IMR-90 (cell line): ENCODE measurements around the gene PAK5. TPM values are rescaled to one million over a fixed set of nuclear protein-coding genes. Genes with fewer than 3 reads are reported as not detected.

Experiments used
- ATAC-seq: fragments of 200-7000 bp; cut with Tn5 transposase; 2 replicates; pipeline ENCODE4 v1.9.1; 2020; ENCODE audit warnings: low read depth, mild to moderate bottlenecking, moderate library complexity
- BruUV-seq: library from RNA; stranded (reverse); fragments of 400-500 nt; replicated peaks from 2 replicates; lab custom pipeline; 2021; lab: Mats Ljungman, UMichigan
- CTCF ChIA-PET: fragments of 300-600 bp; formaldehyde crosslinking; extraction: SDS; loops from one replicate; lab custom pipeline; 2021; ENCODE audit warnings: antibody characterized with exemption; lab: Yijun Ruan, JAX
- POLR2A ChIA-PET: fragments of 300-600 bp; sonication (Branson Sonifier 250); formaldehyde crosslinking; loops from one replicate; lab custom pipeline; 2022; ENCODE audit warnings: antibody characterized with exemption; ENCODE audit not compliant: unreplicated experiment; lab: Charles Lee
- DNase-seq: peaks from one replicate; pipeline ENCODE4 v3.0.0; 2013
- H2AFZ ChIP-seq: replicated peaks from 2 replicates; pipeline ENCODE3; 2013; ENCODE audit warnings: low read length, mild to moderate bottlenecking; ENCODE audit not compliant: poor library complexity
- H2AK5ac ChIP-seq: 2 replicates; pipeline ENCODE4 v1.6.1; 2013; ENCODE audit warnings: low read depth, low read length, inconsistent platforms
- H2AK9ac ChIP-seq: replicated peaks from 2 replicates; pipeline ENCODE3; 2013; ENCODE audit warnings: mild to moderate bottlenecking, low read depth, low read length, moderate library complexity; ENCODE audit not compliant: poor library complexity
- H2BK120ac ChIP-seq: 2 replicates; pipeline ENCODE4 v1.6.1; 2013; ENCODE audit warnings: low read depth, low read length, inconsistent platforms
- H2BK15ac ChIP-seq: 3 replicates; pipeline ENCODE4 v1.6.1; 2013; ENCODE audit warnings: low read depth, low read length, inconsistent platforms
- H2BK20ac ChIP-seq: 2 replicates; pipeline ENCODE4 v1.6.1; 2013; ENCODE audit warnings: low read depth, mild to moderate bottlenecking, inconsistent platforms, low read length, moderate library complexity
- H2BK5ac ChIP-seq: 2 replicates; pipeline ENCODE4 v1.6.1; 2013; ENCODE audit warnings: mild to moderate bottlenecking, low read depth, low read length, inconsistent platforms; ENCODE audit not compliant: poor library complexity, severe bottlenecking
- H3K14ac ChIP-seq: replicated peaks from 2 replicates; pipeline ENCODE4 v1.6.1; 2013; ENCODE audit warnings: low read depth, low read length, inconsistent platforms
- H3K18ac ChIP-seq: 2 replicates; pipeline ENCODE4 v1.6.1; 2013; ENCODE audit warnings: low read depth, low read length, control low read depth
- H3K23ac ChIP-seq: 2 replicates; pipeline ENCODE4 v1.6.1; 2013; ENCODE audit warnings: low read depth, low read length, inconsistent platforms
- H3K27ac ChIP-seq: 2 replicates; pipeline ENCODE4 v1.5.1; 2013; ENCODE audit warnings: mild to moderate bottlenecking, control low read depth, low read length; ENCODE audit not compliant: insufficient read depth
- H3K27me3 ChIP-seq: 2 replicates; pipeline ENCODE4 v1.6.1; 2013; ENCODE audit warnings: low read length; ENCODE audit not compliant: control insufficient read depth, insufficient read depth
- H3K36me3 ChIP-seq: 2 replicates; pipeline ENCODE4 v1.6.1; 2013; ENCODE audit warnings: low read length, mixed read lengths; ENCODE audit not compliant: control insufficient read depth, insufficient read depth
- H3K4ac ChIP-seq: 2 replicates; pipeline ENCODE4 v1.6.1; 2013; ENCODE audit warnings: low read depth, low read length, inconsistent platforms
- H3K4me1 ChIP-seq: 2 replicates; pipeline ENCODE4 v1.6.1; 2013; ENCODE audit warnings: low read length, mixed read lengths; ENCODE audit not compliant: control insufficient read depth, insufficient read depth
- H3K4me2 ChIP-seq: 2 replicates; pipeline ENCODE4 v1.6.1; 2013; ENCODE audit warnings: low read depth, mild to moderate bottlenecking, control low read depth, low read length, moderate library complexity
- H3K4me3 ChIP-seq: 2 replicates; pipeline ENCODE4 v1.5.1; 2013; ENCODE audit warnings: low read depth, mild to moderate bottlenecking, control low read depth, low read length, moderate library complexity; ENCODE audit not compliant: insufficient read depth
- H3K56ac ChIP-seq: 2 replicates; pipeline ENCODE4 v1.6.1; 2013; ENCODE audit warnings: low read length, inconsistent platforms; ENCODE audit not compliant: insufficient read depth; ENCODE audit errors: extremely low read depth
- H3K79me1 ChIP-seq, 2 experiments: 2 replicates each; pipeline ENCODE4 v1.6.1; 2013; ENCODE audit warnings: low read length in 2 of 2, inconsistent platforms in 1 of 2, low read depth in 1 of 2
- H3K9ac ChIP-seq: 2 replicates; pipeline ENCODE4 v1.6.1; 2013; ENCODE audit warnings: low read depth, low read length, control low read depth
- H3K9me1 ChIP-seq: 2 replicates; pipeline ENCODE4 v1.6.1; 2013; ENCODE audit warnings: low read length, inconsistent platforms; ENCODE audit not compliant: insufficient read depth
- H3K9me3 ChIP-seq: 2 replicates; pipeline ENCODE4 v1.6.1; 2013; ENCODE audit warnings: low read length; ENCODE audit not compliant: control insufficient read depth, insufficient read depth
- H4K20me1 ChIP-seq: 2 replicates; pipeline ENCODE4 v1.6.1; 2013; ENCODE audit warnings: low read length, inconsistent platforms; ENCODE audit not compliant: insufficient read depth
- H4K5ac ChIP-seq: 2 replicates; pipeline ENCODE4 v1.6.1; 2013; ENCODE audit warnings: mild to moderate bottlenecking, low read depth, low read length, control low read depth
- H4K8ac ChIP-seq, 2 experiments: 2 replicates each; pipeline ENCODE4 v1.6.1; 2013; ENCODE audit warnings: low read depth in 2 of 2, low read length in 2 of 2, control low read depth in 1 of 2, inconsistent platforms in 1 of 2
- H4K91ac ChIP-seq: 2 replicates; pipeline ENCODE4 v1.6.1; 2013; ENCODE audit warnings: low read depth, low read length, inconsistent platforms; ENCODE audit not compliant: insufficient read depth
- BHLHE40 ChIP-seq: fragments of 150-350 bp; IDR thresholded peaks from 2 replicates; pipeline ENCODE4 v1.6.1; 2016; ENCODE audit warnings: mild to moderate bottlenecking, low read depth, low read length
- CEBPB ChIP-seq: IDR thresholded peaks from 2 replicates; pipeline ENCODE4 v1.6.1; 2012; ENCODE audit warnings: low read depth, low read length, improper control_type of control experiment
- CHD1 ChIP-seq: IDR thresholded peaks from 2 replicates; pipeline ENCODE4 v1.6.1; 2012; ENCODE audit warnings: low read depth, low read length, improper control_type of control experiment
- FOS ChIP-seq: fragments of 150-350 bp; IDR thresholded peaks from 2 replicates; pipeline ENCODE4 v1.6.1; 2016; ENCODE audit warnings: low read depth, low read length
- MAFK ChIP-seq: IDR thresholded peaks from 2 replicates; pipeline ENCODE4 v1.6.1; 2012; ENCODE audit warnings: low read depth, low read length, improper control_type of control experiment
- MAZ ChIP-seq: IDR thresholded peaks from 2 replicates; pipeline ENCODE4 v1.6.1; 2012; ENCODE audit warnings: low read depth, mild to moderate bottlenecking, low read length, improper control_type of control experiment, moderate library complexity, borderline replicate concordance
- MXI1 ChIP-seq: IDR thresholded peaks from 2 replicates; pipeline ENCODE4 v1.6.1; 2012; ENCODE audit warnings: low read depth, mild to moderate bottlenecking, low read length, moderate library complexity, borderline replicate concordance
- NFE2L2 ChIP-seq: fragments of 150-350 bp; IDR thresholded peaks from 2 replicates; pipeline ENCODE4 v1.6.1; 2016; ENCODE audit warnings: low read depth, mild to moderate bottlenecking, low read length
- POLR2A ChIP-seq: IDR thresholded peaks from 2 replicates; pipeline ENCODE4 v1.6.1; 2012; ENCODE audit warnings: mild to moderate bottlenecking, low read depth, low read length
- RAD21 ChIP-seq: IDR thresholded peaks from 2 replicates; pipeline ENCODE4 v1.6.1; 2012; ENCODE audit warnings: low read length, improper control_type of control experiment
- RCOR1 ChIP-seq: IDR thresholded peaks from 2 replicates; pipeline ENCODE4 v1.6.1; 2012; ENCODE audit warnings: mild to moderate bottlenecking, low read length, improper control_type of control experiment; ENCODE audit not compliant: insufficient replicate concordance
- RFX5 ChIP-seq: IDR thresholded peaks from 2 replicates; pipeline ENCODE4 v1.8.0; 2012; ENCODE audit warnings: low read depth, mild to moderate bottlenecking, low read length, moderate library complexity
- SMC3 ChIP-seq: fragments of 150-350 bp; IDR thresholded peaks from 2 replicates; pipeline ENCODE4 v1.6.1; 2016; ENCODE audit warnings: low read depth, mild to moderate bottlenecking, antibody characterized with exemption, low read length, moderate library complexity
- WGBS, 2 experiments: methylation state at CpG; one replicate each; pipeline versions ENCODE4 v1.1.5 to v1.1.7; 2013; ENCODE audit warnings: missing lambda C conversion rate in 2 of 2; ENCODE audit not compliant: insufficient read length in 1 of 2; ENCODE audit errors: extremely low coverage in 2 of 2; 5-methylcytosine and 5-hydroxymethylcytosine counted together
- dilution Hi-C: fragments of 300-500 bp; cut with HindIII; formaldehyde crosslinking; loops from one replicate; pipeline ENCODE4 v1.14.3; 2018; ENCODE audit warnings: low sequenced_read_pairs; ENCODE audit not compliant: unreplicated experiment
- in situ Hi-C: fragments of 300-500 bp; cut with MboI; formaldehyde crosslinking; loops from 3 replicates; pipeline ENCODE4 v1.14.3; 2019; ENCODE audit warnings: low sequenced_read_pairs, inconsistent platforms, mixed read lengths
- intact Hi-C: fragments of 100-400 bp; cut with micrococcal nuclease; formaldehyde crosslinking; loops from 2 replicates; pipeline ENCODE4 v1.10.0; 2022
- polyA plus RNA-seq, 3 experiments: library from polyadenylated mRNA; depleted of rRNA; stranded (reverse); fragments of >200 nt; gene quantifications; 2 replicates each; pipeline ENCODE4 v1.2.3, GENCODE V29; 2012; ENCODE audit warnings: low replicate concordance in 1 of 3
- total RNA-seq: library from RNA; depleted of rRNA; stranded (reverse); fragments of >200 nt; gene quantifications from 2 replicates; pipeline ENCODE4 v1.2.3, GENCODE V29; 2012
- TF ChIP-seq, protein P1 (sequence below): conservative IDR thresholded peaks from 2 replicates; pipeline ENCODE4 v1.5.1; 2012; ENCODE audit warnings: mild to moderate bottlenecking, low read depth, low read length, improper control_type of control experiment
- TF ChIP-seq, protein P2 (sequence below): fragments of 150-350 bp; IDR thresholded peaks from 2 replicates; pipeline ENCODE4 v1.6.1; 2016; ENCODE audit warnings: low read depth, mild to moderate bottlenecking, low read length, moderate library complexity, borderline replicate concordance
- TF ChIP-seq, protein P3 (sequence below): fragments of 150-350 bp; IDR thresholded peaks from 2 replicates; pipeline ENCODE4 v1.6.1; 2017; ENCODE audit warnings: mild to moderate bottlenecking, antibody characterized with exemption, low read length, low read depth

PAK5 gene
- total and polyA plus RNA-seq, 2 of the 4 experiments (the other 2 are of a cell fraction) = not detected

DNA sequence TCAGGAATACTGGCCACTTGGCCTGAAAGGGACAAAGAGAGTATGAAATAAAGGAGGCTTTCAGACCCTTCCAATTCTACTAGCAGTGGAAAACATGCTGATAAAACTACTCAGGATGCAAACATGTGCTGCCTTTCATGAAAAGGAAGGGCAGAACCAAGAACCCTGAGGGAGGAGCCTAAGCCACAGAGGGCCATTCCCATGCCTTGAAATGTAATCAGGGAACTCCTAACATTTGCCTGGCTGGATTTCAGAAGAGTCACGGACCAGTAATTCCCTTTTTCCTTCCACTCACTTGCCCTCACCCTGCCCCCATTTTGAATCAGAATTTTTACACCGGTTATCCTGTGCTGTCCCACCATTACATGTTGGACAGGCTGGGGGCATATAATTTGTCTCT lies 208.3 kb downstream of the PAK5 start:
- no peak overlapping the region for H2AK5ac ChIP-seq

More for the DNA sequence above, 208.3 kb downstream of the PAK5 start:
- BruUV-seq = no TSS peak
- H3K4ac ChIP-seq = no peak overlapping the region
- H3K27me3 ChIP-seq = peaks cover 2% of the 10 kb centered on the region
- H3K4me1 ChIP-seq = no peaks in the 10 kb centered on the region
- H3K18ac ChIP-seq = no peak overlapping the region
- POLR2A ChIA-PET = no interaction called here
- WGBS, 2 experiments = no CpG with 5 or more reads among the region's 2 CpGs
- no peaks in the 10 kb centered on the region for H4K20me1 ChIP-seq
- no peak overlapping the region for H3K9ac ChIP-seq
- intact Hi-C loops (no loop called here), in situ Hi-C loops (no loop called here), dilution Hi-C loops (no loop called here)
- no peaks in the 10 kb centered on the region for H3K79me1 ChIP-seq
- no peak overlapping the region for H3K14ac ChIP-seq
- ATAC-seq (no peak), DNase-seq (no peak)
- TF ChIP-seq, protein P1, sequence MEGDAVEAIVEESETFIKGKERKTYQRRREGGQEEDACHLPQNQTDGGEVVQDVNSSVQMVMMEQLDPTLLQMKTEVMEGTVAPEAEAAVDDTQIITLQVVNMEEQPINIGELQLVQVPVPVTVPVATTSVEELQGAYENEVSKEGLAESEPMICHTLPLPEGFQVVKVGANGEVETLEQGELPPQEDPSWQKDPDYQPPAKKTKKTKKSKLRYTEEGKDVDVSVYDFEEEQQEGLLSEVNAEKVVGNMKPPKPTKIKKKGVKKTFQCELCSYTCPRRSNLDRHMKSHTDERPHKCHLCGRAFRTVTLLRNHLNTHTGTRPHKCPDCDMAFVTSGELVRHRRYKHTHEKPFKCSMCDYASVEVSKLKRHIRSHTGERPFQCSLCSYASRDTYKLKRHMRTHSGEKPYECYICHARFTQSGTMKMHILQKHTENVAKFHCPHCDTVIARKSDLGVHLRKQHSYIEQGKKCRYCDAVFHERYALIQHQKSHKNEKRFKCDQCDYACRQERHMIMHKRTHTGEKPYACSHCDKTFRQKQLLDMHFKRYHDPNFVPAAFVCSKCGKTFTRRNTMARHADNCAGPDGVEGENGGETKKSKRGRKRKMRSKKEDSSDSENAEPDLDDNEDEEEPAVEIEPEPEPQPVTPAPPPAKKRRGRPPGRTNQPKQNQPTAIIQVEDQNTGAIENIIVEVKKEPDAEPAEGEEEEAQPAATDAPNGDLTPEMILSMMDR = no peak
- no peak for TF ChIP-seq SMC3
- TF ChIP-seq, protein P2, sequence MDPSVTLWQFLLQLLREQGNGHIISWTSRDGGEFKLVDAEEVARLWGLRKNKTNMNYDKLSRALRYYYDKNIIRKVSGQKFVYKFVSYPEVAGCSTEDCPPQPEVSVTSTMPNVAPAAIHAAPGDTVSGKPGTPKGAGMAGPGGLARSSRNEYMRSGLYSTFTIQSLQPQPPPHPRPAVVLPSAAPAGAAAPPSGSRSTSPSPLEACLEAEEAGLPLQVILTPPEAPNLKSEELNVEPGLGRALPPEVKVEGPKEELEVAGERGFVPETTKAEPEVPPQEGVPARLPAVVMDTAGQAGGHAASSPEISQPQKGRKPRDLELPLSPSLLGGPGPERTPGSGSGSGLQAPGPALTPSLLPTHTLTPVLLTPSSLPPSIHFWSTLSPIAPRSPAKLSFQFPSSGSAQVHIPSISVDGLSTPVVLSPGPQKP = no peak
- no peak for TF ChIP-seq BHLHE40
- no peak for TF ChIP-seq MAZ
- TF ChIP-seq RAD21 = no peak
- TF ChIP-seq POLR2A = no peak
- no peak for TF ChIP-seq MAFK
- no peak for TF ChIP-seq RCOR1
- TF ChIP-seq CHD1 = no peak
- TF ChIP-seq FOS = no peak
- TF ChIP-seq, protein P3, sequence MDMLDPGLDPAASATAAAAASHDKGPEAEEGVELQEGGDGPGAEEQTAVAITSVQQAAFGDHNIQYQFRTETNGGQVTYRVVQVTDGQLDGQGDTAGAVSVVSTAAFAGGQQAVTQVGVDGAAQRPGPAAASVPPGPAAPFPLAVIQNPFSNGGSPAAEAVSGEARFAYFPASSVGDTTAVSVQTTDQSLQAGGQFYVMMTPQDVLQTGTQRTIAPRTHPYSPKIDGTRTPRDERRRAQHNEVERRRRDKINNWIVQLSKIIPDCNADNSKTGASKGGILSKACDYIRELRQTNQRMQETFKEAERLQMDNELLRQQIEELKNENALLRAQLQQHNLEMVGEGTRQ = no peak
- TF ChIP-seq MXI1 = no peak
- no peak for TF ChIP-seq RFX5
- TF ChIP-seq NFE2L2 = no peak
- no peak for TF ChIP-seq CEBPB
- H3K27ac ChIP-seq = no peak overlapping the region
- H3K9me3 ChIP-seq = no peaks in the 10 kb centered on the region
- H2BK20ac ChIP-seq = no peak overlapping the region
- H2BK15ac ChIP-seq = no peak overlapping the region
- H3K9me1 ChIP-seq = no peaks in the 10 kb centered on the region
- H3K4me2 ChIP-seq = no peak overlapping the region
- H3K36me3 ChIP-seq = no peaks in the 10 kb centered on the region
- no peak overlapping the region for H3K23ac ChIP-seq
- no peak overlapping the region for H3K4me3 ChIP-seq
- no peak overlapping the region for H3K56ac ChIP-seq
- no peak overlapping the region for H2BK120ac ChIP-seq
- H4K91ac ChIP-seq = no peak overlapping the region
- CTCF ChIA-PET = no interaction called here
- H4K5ac ChIP-seq = no peak overlapping the region
- no peak overlapping the region for H2AK9ac ChIP-seq
- H2BK5ac ChIP-seq = no peak overlapping the region
- H2AFZ ChIP-seq = no peak overlapping the region
- H4K8ac ChIP-seq = no peak overlapping the region
